BE2C (cell line): Measurements from ENCODE around the gene SBNO1.

Experiments
- DNase-seq: peaks from one replicate; pipeline ENCODE4 v3.0.0-alpha.2; 2020
- H3K27me3 ChIP-seq: fragments of 250-450 bp; sonication (Bioruptor Pico); 2 replicates; pipeline ENCODE4 v1.5.1; 2020; ENCODE audit warnings: mild to moderate bottlenecking
- H3K36me3 ChIP-seq: fragments of 250-450 bp; sonication (Bioruptor Pico); 2 replicates; pipeline ENCODE4 v1.5.1; 2020; ENCODE audit warnings: mild to moderate bottlenecking
- H3K4me1 ChIP-seq: fragments of 250-450 bp; sonication (Bioruptor Pico); 2 replicates; pipeline ENCODE4 v1.5.1; 2020
- H3K4me3 ChIP-seq: 2 replicates; pipeline ENCODE4 v1.5.1; 2011; ENCODE audit warnings: low read depth, low read length
- H3K9me3 ChIP-seq: fragments of 250-450 bp; sonication (Bioruptor Pico); 2 replicates; pipeline ENCODE4 v1.5.1; 2020
- TF ChIP-seq, protein P1 (sequence below): IDR thresholded peaks from 2 replicates; pipeline ENCODE4 v1.5.1; 2012; ENCODE audit warnings: mild to moderate bottlenecking, low read depth, low read length

Gene SBNO1

DNA sequence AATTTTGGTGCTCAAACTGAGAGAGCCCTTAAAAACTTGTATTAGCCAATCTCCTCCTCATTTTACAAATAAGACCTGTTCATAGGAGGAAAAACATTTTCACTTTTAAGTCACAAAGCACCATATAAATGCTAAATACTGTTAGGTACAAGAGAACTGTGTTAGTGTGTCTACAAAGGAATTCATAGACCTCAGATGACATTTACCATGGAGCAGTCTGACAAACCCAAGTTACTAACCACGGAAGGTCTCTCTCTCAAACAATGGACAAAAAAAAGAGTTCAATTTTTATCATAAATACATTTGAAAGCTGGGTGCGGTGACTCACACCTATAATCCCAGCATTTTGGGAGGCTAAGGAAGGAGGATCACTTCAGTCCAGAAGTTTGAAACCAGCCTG, 10.0 kb downstream of the SBNO1 start:
- Histone ChIP-seq H3K36me3 (peaks cover 14% of the 10 kb centered on the region), H3K27me3 (no peaks in the 10 kb centered on the region), H3K4me1 (no peaks in the 10 kb centered on the region), H3K4me3 (no peak overlapping the region), H3K9me3 (no peaks in the 10 kb centered on the region)
- DNase-seq: no peak
- TF ChIP-seq, protein P1, sequence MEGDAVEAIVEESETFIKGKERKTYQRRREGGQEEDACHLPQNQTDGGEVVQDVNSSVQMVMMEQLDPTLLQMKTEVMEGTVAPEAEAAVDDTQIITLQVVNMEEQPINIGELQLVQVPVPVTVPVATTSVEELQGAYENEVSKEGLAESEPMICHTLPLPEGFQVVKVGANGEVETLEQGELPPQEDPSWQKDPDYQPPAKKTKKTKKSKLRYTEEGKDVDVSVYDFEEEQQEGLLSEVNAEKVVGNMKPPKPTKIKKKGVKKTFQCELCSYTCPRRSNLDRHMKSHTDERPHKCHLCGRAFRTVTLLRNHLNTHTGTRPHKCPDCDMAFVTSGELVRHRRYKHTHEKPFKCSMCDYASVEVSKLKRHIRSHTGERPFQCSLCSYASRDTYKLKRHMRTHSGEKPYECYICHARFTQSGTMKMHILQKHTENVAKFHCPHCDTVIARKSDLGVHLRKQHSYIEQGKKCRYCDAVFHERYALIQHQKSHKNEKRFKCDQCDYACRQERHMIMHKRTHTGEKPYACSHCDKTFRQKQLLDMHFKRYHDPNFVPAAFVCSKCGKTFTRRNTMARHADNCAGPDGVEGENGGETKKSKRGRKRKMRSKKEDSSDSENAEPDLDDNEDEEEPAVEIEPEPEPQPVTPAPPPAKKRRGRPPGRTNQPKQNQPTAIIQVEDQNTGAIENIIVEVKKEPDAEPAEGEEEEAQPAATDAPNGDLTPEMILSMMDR: no peak

DNA sequence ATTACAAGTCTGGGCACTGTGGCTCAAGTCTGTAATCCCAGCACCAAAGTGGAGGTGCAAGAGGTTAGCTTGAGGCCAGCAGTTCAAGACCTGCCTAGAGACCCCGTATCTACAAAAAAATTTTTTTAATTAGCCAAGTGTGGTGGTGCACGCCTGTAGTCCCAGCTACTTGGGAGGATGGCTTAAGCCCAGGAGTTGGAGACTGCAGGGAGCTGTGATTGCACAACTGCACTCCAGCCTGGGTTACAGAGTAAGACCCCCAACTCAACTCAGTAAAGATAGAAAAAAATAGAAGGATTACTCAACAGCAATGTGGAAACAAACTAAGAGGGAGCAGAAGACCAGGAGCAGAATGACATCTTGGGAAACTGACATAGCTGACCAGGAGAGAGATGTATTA, 13.3 kb downstream of the SBNO1 start:
- Histone ChIP-seq H3K36me3 (peaks cover 24% of the 10 kb centered on the region), H3K9me3 (no peaks in the 10 kb centered on the region), H3K27me3 (no peaks in the 10 kb centered on the region), H3K4me3 (no peak overlapping the region), H3K4me1 (no peaks in the 10 kb centered on the region)
- no peak for DNase-seq
- TF ChIP-seq, protein P1: no peak

DNA sequence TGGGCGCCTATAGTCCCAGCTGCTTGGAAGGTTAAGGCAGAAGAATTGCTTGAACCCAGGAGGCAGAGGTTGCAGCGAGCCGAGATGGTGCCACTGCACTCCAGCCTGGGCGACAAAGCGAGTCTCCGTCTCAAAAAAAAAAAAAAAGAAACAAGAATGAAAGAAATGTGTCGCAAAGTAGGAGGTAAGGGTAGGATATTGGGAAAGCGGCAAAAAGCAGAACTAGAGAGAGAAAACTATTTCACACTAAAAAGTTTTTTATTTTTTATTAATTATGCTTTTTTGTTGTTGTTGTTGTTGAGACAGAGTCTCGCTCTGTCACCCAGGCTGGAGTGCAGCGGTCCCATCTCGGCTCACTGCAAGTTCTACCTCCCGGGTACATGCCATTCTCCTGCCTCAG, 17.7 kb downstream of the SBNO1 start:
- Histone ChIP-seq H3K4me3 (no peak overlapping the region), H3K27me3 (no peaks in the 10 kb centered on the region), H3K9me3 (no peaks in the 10 kb centered on the region), H3K4me1 (no peaks in the 10 kb centered on the region), H3K36me3 (peaks cover 44% of the 10 kb centered on the region)
- DNase-seq: no peak
- TF ChIP-seq, protein P1: no peak

DNA sequence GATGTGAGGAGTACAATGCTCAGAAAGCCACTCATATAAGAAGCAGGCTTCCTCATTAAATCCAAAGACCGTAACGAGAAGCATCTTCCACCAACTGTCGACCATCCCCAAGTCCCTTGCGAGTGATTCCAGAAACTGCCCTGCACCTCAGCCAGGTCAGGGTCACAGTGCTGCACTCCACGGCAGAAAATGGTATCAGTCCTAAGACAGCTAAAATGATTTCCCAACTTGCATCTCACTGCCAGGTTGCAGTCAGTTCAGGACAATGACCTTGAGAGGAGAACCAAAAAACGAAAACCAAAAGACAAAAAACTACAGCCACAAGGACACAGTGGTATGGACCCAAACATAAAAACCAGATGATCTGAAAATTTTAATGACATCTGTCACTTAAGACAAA, 20.6 kb downstream of the SBNO1 start:
- H3K27me3 ChIP-seq: no peaks in the 10 kb centered on the region
- H3K9me3 ChIP-seq: no peaks in the 10 kb centered on the region
- H3K4me3 ChIP-seq: no peak overlapping the region
- H3K36me3 ChIP-seq: peaks cover 62% of the 10 kb centered on the region
- DNase-seq: no peak
- TF ChIP-seq, protein P1: no peak
- H3K4me1 ChIP-seq: no peaks in the 10 kb centered on the region

DNA sequence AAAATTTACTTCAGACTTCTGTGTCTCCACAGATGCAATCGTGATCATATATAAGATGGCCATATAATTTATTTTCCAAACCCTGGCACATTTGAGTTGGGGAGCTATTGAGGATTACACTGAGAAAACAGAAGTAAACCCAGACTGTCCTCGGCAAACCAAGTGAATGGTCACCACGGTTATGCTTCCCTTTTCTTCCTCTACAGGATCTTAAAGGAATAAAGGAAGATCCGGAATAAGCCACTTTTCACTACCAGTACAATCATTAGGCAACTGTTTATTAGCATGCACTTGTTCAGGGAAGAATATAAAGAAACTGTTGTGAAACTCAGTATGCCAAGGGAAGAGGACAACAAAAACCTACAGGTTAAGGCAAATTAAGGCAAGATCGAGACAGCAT, 27.6 kb downstream of the SBNO1 start:
- H3K36me3 ChIP-seq: peaks cover 82% of the 10 kb centered on the region
- H3K9me3 ChIP-seq: no peaks in the 10 kb centered on the region
- no peaks in the 10 kb centered on the region for H3K27me3 ChIP-seq
- no peaks in the 10 kb centered on the region for H3K4me1 ChIP-seq
- DNase-seq: no peak
- TF ChIP-seq, protein P1: no peak
- no peak overlapping the region for H3K4me3 ChIP-seq

DNA sequence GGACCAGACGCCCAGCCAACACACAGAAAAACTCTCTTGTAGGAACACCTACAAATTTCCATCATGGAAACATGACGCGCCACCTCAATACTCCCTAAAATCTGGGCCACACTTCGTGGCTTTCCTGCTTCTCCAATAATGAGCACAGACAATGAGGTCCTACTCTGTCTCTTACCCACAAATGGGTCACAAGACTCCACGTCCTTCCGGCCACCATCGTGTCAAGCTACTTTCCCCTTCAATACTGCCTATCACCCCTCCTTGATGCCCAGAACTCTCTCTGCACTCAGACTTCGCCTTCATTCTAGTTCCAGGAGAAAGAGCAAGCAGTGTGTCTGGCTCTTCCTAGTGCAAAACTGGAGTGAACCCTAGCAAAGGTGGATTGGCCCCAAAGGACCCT, 28.1 kb downstream of the SBNO1 start:
- DNase-seq: no peak
- peaks cover 84% of the 10 kb centered on the region for H3K36me3 ChIP-seq

More for the DNA sequence above, 28.1 kb downstream of the SBNO1 start:
- TF ChIP-seq, protein P1: no peak
- no peaks in the 10 kb centered on the region for H3K4me1 ChIP-seq
- no peaks in the 10 kb centered on the region for H3K9me3 ChIP-seq
- H3K4me3 ChIP-seq: no peak overlapping the region
- no peaks in the 10 kb centered on the region for H3K27me3 ChIP-seq
